ENCODE measurements around the gene RBBP7.

GRCh38 chrX:16869393-16870094, 618 bp downstream of the RBBP7 start:
- TF ChIP-seq, protein P1, sequence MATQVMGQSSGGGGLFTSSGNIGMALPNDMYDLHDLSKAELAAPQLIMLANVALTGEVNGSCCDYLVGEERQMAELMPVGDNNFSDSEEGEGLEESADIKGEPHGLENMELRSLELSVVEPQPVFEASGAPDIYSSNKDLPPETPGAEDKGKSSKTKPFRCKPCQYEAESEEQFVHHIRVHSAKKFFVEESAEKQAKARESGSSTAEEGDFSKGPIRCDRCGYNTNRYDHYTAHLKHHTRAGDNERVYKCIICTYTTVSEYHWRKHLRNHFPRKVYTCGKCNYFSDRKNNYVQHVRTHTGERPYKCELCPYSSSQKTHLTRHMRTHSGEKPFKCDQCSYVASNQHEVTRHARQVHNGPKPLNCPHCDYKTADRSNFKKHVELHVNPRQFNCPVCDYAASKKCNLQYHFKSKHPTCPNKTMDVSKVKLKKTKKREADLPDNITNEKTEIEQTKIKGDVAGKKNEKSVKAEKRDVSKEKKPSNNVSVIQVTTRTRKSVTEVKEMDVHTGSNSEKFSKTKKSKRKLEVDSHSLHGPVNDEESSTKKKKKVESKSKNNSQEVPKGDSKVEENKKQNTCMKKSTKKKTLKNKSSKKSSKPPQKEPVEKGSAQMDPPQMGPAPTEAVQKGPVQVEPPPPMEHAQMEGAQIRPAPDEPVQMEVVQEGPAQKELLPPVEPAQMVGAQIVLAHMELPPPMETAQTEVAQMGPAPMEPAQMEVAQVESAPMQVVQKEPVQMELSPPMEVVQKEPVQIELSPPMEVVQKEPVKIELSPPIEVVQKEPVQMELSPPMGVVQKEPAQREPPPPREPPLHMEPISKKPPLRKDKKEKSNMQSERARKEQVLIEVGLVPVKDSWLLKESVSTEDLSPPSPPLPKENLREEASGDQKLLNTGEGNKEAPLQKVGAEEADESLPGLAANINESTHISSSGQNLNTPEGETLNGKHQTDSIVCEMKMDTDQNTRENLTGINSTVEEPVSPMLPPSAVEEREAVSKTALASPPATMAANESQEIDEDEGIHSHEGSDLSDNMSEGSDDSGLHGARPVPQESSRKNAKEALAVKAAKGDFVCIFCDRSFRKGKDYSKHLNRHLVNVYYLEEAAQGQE (IDR thresholded peaks at IDR 0.05; ENCODE audit: insufficient read depth in 1 of 2, low read depth in 2 of 2, low read length in 2 of 2): no peak
- no peak for TF ChIP-seq POLR2AphosphoS5 (IDR thresholded peaks at IDR 0.05; ENCODE audit: low read depth, low read length)
- no peak for TF ChIP-seq SIN3A (IDR thresholded peaks at IDR 0.05; ENCODE audit: borderline replicate concordance, insufficient read depth, low read length)
- no peak for TF ChIP-seq TAF1 (IDR thresholded peaks at IDR 0.05; ENCODE audit: borderline replicate concordance, insufficient read depth, low read length)
- TF ChIP-seq FOXP2 (optimal IDR thresholded peaks at IDR 0.05; ENCODE audit: borderline replicate concordance, extremely low read depth, extremely low read length, insufficient read depth): no peak
